KMS-11 (cell line): ENCODE data around the gene UBL4A.

ENCODE experiments used
- H2AFZ ChIP-seq: fragments of 200-600 bp; sonication (generic); 2 replicates; pipeline ENCODE4 v1.6.1; 2016; ENCODE audit warnings: antibody characterized with exemption, mixed run types, low read depth
- H3K27ac ChIP-seq: fragments of 200-600 bp; sonication (generic); 2 replicates; pipeline ENCODE4 v1.6.1; 2016; ENCODE audit warnings: mild to moderate bottlenecking, mixed run types
- H3K27me3 ChIP-seq: fragments of 200-600 bp; sonication (generic); 2 replicates; pipeline ENCODE4 v1.6.1; 2017; ENCODE audit warnings: mild to moderate bottlenecking, low read depth, mixed run types, moderate library complexity; ENCODE audit not compliant: insufficient read depth
- H3K36me3 ChIP-seq: fragments of 200-600 bp; sonication (generic); 2 replicates; pipeline ENCODE4 v1.6.1; 2017; ENCODE audit warnings: mild to moderate bottlenecking, mixed run types; ENCODE audit not compliant: insufficient read depth
- H3K4me1 ChIP-seq: fragments of 200-600 bp; sonication (generic); 2 replicates; pipeline ENCODE4 v1.6.1; 2016; ENCODE audit warnings: mild to moderate bottlenecking, low read depth, mixed run types; ENCODE audit not compliant: poor library complexity, severe bottlenecking
- H3K4me2 ChIP-seq: fragments of 200-600 bp; sonication (generic); 2 replicates; pipeline ENCODE4 v1.7.0; 2016; ENCODE audit warnings: mild to moderate bottlenecking, mixed run types
- H3K4me3 ChIP-seq: fragments of 200-600 bp; sonication (generic); IDR thresholded peaks from 2 replicates; pipeline ENCODE4 v1.6.1; 2017; ENCODE audit warnings: low read depth, low read length, mixed read lengths; ENCODE audit not compliant: insufficient read depth
- H3K79me2 ChIP-seq: fragments of 200-600 bp; sonication (generic); 2 replicates; pipeline ENCODE4 v1.6.1; 2016; ENCODE audit warnings: low read depth, mixed run types; ENCODE audit not compliant: insufficient read depth
- H3K9ac ChIP-seq: fragments of 200-600 bp; sonication (generic); 2 replicates; pipeline ENCODE4 v1.6.1; 2016; ENCODE audit warnings: mild to moderate bottlenecking, mixed run types
- H4K20me1 ChIP-seq: fragments of 200-600 bp; sonication (generic); 2 replicates; pipeline ENCODE4 v1.6.1; 2016; ENCODE audit warnings: mild to moderate bottlenecking, mixed run types; ENCODE audit not compliant: insufficient read depth
- CTCF ChIP-seq: fragments of 200-600 bp; sonication (generic); conservative IDR thresholded peaks from 2 replicates; pipeline ENCODE4 v1.6.1; 2017; ENCODE audit warnings: low read depth, mild to moderate bottlenecking, antibody characterized with exemption, low read length, moderate library complexity, mixed read lengths

The UBL4A gene

GRCh38 chrX:154515966-154516655 lies 29.7 kb upstream of the UBL4A start, which contains the start of gene FAM3A:
TSS of gene FAM3A (minus strand) at chrX:154516232. CDS start at chrX:154515772, 460 bp downstream.
- TF ChIP-seq CTCF = no peak
- peak within 1 kb of the TSS; percentile 63 for H3K27ac ChIP-seq
- H2AFZ ChIP-seq = peak within 1 kb of the TSS; percentile 76
- peaks cover 10% of the 10 kb centered on the region for H3K4me1 ChIP-seq
- peak within 1 kb of the TSS; percentile 58 for H3K9ac ChIP-seq
- no peaks in the 10 kb centered on the region for H3K36me3 ChIP-seq
- no peaks in the 10 kb centered on the region for H3K27me3 ChIP-seq
- no peak within 1 kb of the TSS for H3K4me3 ChIP-seq
- H4K20me1 ChIP-seq = no peaks in the 10 kb centered on the region
- peak within 1 kb of the TSS; percentile 82 for H3K4me2 ChIP-seq
- no peaks in the 10 kb centered on the region for H3K79me2 ChIP-seq

- Histone ChIP-seq H3K4me2 (peak overlapping the region; percentile 82), H2AFZ (peak overlapping the region; percentile 18; the same call in 1 of the 2 replicates)
Observed at GRCh38 chrX:154515090-154515965, 28.9 kb upstream of the UBL4A start.

GRCh38 chrX:154513716-154514115 lies 27.3 kb upstream of the UBL4A start:
- H3K79me2 ChIP-seq = no peaks in the 10 kb centered on the region
- H3K4me3 ChIP-seq = no peak overlapping the region
- no peak overlapping the region for H3K4me2 ChIP-seq
- H2AFZ ChIP-seq = no peak overlapping the region
- no peak overlapping the region for H3K9ac ChIP-seq
- no peak for TF ChIP-seq CTCF
- H3K4me1 ChIP-seq = peaks cover 10% of the 10 kb centered on the region
- no peak overlapping the region for H3K27ac ChIP-seq
- no peaks in the 10 kb centered on the region for H3K36me3 ChIP-seq
- H3K27me3 ChIP-seq = no peaks in the 10 kb centered on the region
- no peaks in the 10 kb centered on the region for H4K20me1 ChIP-seq

More at GRCh38 chrX:154515090-154515965, 28.9 kb upstream of the UBL4A start:
- Histone ChIP-seq H3K36me3 (no peaks in the 10 kb centered on the region), H3K79me2 (no peaks in the 10 kb centered on the region), H4K20me1 (no peaks in the 10 kb centered on the region), H3K27ac (peak overlapping the region; percentile 63), H3K4me3 (no peak overlapping the region), H3K4me1 (peaks cover 10% of the 10 kb centered on the region), H3K9ac (peak overlapping the region; percentile 58), H3K27me3 (no peaks in the 10 kb centered on the region)
- TF ChIP-seq CTCF = no peak

GRCh38 chrX:154512879-154513553 lies 26.6 kb upstream of the UBL4A start:
- H3K27ac ChIP-seq = no peak overlapping the region
- no peak overlapping the region for H3K4me2 ChIP-seq
- H3K4me1 ChIP-seq = peaks cover 10% of the 10 kb centered on the region
- H3K9ac ChIP-seq = no peak overlapping the region
- H3K79me2 ChIP-seq = no peaks in the 10 kb centered on the region
- H2AFZ ChIP-seq = no peak overlapping the region
- no peaks in the 10 kb centered on the region for H4K20me1 ChIP-seq
- no peaks in the 10 kb centered on the region for H3K27me3 ChIP-seq
- no peak for TF ChIP-seq CTCF
- H3K36me3 ChIP-seq = no peaks in the 10 kb centered on the region
- H3K4me3 ChIP-seq = no peak overlapping the region
